Heart right ventricle (tissue), 16 donors: ENCODE measurements around the gene FLRT2. TPM values are rescaled to one million over a fixed set of nuclear protein-coding genes. Genes with fewer than 3 reads are reported as not detected.

ENCODE experiments used
- ATAC-seq, 8 donors: fragments of 200-7000 bp; cut with Tn5 transposase; one replicate each; pipeline ENCODE4 v1.9.1; 2020; ENCODE audit warnings: mild to moderate bottlenecking in 8 of 8, moderate library complexity in 8 of 8, moderate number of reproducible peaks in 1 of 8
- DNase-seq, 2 donors: peaks; one replicate each; pipeline ENCODE4 v3.0.0-alpha.2; 2020
- H3K27ac ChIP-seq, 10 donors: fragments of 200-600 bp; sonication (generic) in 2 of 10; one replicate each; pipeline versions ENCODE4 v1.5.0 to v1.8.0; 2020 to 2022; ENCODE audit warnings: mild to moderate bottlenecking in 3 of 10
- H3K27me3 ChIP-seq, 7 donors: fragments of 200-600 bp; one replicate each; pipeline ENCODE4 v1.8.0; 2021 to 2022; ENCODE audit warnings: mild to moderate bottlenecking in 2 of 7
- H3K36me3 ChIP-seq, 9 donors: fragments of 200-600 bp; sonication (generic) in 1 of 9; one replicate each; pipeline versions ENCODE4 v1.5.0 to v1.8.0; 2020 to 2022; ENCODE audit warnings: mild to moderate bottlenecking in 2 of 9
- H3K4me1 ChIP-seq, 9 donors: fragments of 200-600 bp; sonication (generic) in 1 of 9; one replicate each; pipeline versions ENCODE4 v1.5.0 to v1.8.0; 2020 to 2022; ENCODE audit warnings: mild to moderate bottlenecking in 4 of 9
- H3K4me3 ChIP-seq, 10 donors: fragments of 200-600 bp; sonication (generic) in 2 of 10; one replicate each; pipeline versions ENCODE4 v1.5.0 to v1.8.0; 2020 to 2022; ENCODE audit warnings: mild to moderate bottlenecking in 7 of 10, moderate library complexity in 2 of 10
- H3K9me3 ChIP-seq, 11 donors: fragments of 200-600 bp in 10 of 11; sonication (generic) in 2 of 11; one replicate each; pipeline versions ENCODE4 v1.5.0 to v1.8.0; 2013 to 2022; ENCODE audit warnings: mild to moderate bottlenecking in 2 of 11, control low read depth in 1 of 11, moderate library complexity in 1 of 11
- WGBS, 2 donors: extraction: QIAGEN DNeasy Blood & Tissue Kit; methylation state at CpG; one replicate each; pipeline ENCODE4 v1.1.7; 2013; ENCODE audit warnings: inconsistent platforms in 1 of 2; 5-methylcytosine and 5-hydroxymethylcytosine counted together
- intact Hi-C, 10 donors: fragments of 100-400 bp; cut with DNase I; formaldehyde crosslinking; loops; one replicate each; pipeline versions ENCODE4 v1.11.1 to v1.14.2; 2022
- polyA plus RNA-seq, 2 donors: library from polyadenylated mRNA; stranded (reverse); fragments of 200-250 nt; gene quantifications; one replicate each; pipeline ENCODE4 v1.2.3, GENCODE V29; 2013
- total RNA-seq, 10 donors: library from RNA; stranded (reverse); fragmentation: NEBNext Ultra II Directional in 3 of 10; extraction: Animal tissue kit (Norgen Biotek cat#: 25700) in 3 of 10; gene quantifications; one replicate each; pipeline versions ENCODE4 v1.2.1 to v1.2.4, GENCODE V29; 2021 to 2023
- TF ChIP-seq, protein P1 (sequence below), 9 donors: fragments of 200-600 bp; sonication (generic) in 2 of 9; IDR thresholded peaks; one replicate each; pipeline versions ENCODE4 v1.5.0 to v1.8.0; 2021 to 2022; ENCODE audit warnings: antibody characterized with exemption in 9 of 9, mild to moderate bottlenecking in 5 of 9, moderate library complexity in 1 of 9
- donor health status: Arrhythmogenic right ventricular cardiomyopathy.
- donor health status: ischemic (EF 13 %, LVEDD 7.1; RV severe dilation, severe dysfunction).
- donor health status: healthy with polysubstance abuse.
- donor health status: DM: no; HTN: yes; CAD: no.
- donor health status: DM: no; HTN: no; CAD: no.
- donor health status: ischemic (EF 25% LVEDD 6.9; RV normal size, moderate dysfunction).
- donor health status: ischemic (EF 25% LVEDD 5.7; RV mildly dilated, moderate dysfunction).
- donor health status: healthy.
- donor health status: DM: yes; HTN: yes; CAD: no.
- donor health status: Ischemic cardiomyopathy.
- donor health status: ischemic (EF 35%, LVEDD 5.7; RV mildly dilated, moderate dysfunction).
- donor health status: nonischemic (EF 11% LVEDD 7.7; RV severe dilation, severe dysfunction).
- donor health status: DM: yes; HTN: yes; CAD: no.
- donor health status: PGD.
- donor health status: ischemic (EF 29% LVEDD 5.4; RV normal size, mild dysfunction).
- donor health status: nonischemic (EF 23%, LVEDD 6.1; RV moderate dilation, normal function).

Gene FLRT2
- total and polyA plus RNA-seq, 12 donors = 1.1 to 7.5 (median 3.1) TPM

DNA sequence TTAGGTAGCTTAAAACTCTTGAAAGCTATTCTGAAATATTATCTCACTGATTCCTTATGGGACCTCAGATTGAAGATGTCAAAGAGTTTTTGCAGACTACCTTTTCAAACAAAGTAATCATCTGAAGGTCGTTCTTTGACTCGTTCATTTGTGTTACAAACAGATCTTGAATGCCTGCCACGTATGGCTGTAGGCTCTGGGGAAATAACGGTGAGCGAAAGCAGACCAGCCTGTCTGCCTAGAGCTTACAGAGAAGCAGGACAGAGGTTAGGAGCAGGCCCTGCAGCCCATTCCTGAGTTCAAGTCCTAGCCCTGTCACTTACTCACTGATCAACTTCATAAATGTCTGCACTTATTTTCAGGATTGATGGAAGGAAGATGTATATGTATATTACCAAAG lies 83.6 kb downstream of the FLRT2 start:
- intact Hi-C loops = no loop called here
- DNase-seq (no peak), ATAC-seq (no peak)
- Histone ChIP-seq H3K36me3 (no peaks in the 10 kb centered on the region), H3K27me3 (no peaks in the 10 kb centered on the region), H3K27ac (no peak overlapping the region), H3K4me1 (no peaks in the 10 kb centered on the region), H3K9me3 (no peaks in the 10 kb centered on the region), H3K4me3 (no peak overlapping the region)
- TF ChIP-seq, protein P1, sequence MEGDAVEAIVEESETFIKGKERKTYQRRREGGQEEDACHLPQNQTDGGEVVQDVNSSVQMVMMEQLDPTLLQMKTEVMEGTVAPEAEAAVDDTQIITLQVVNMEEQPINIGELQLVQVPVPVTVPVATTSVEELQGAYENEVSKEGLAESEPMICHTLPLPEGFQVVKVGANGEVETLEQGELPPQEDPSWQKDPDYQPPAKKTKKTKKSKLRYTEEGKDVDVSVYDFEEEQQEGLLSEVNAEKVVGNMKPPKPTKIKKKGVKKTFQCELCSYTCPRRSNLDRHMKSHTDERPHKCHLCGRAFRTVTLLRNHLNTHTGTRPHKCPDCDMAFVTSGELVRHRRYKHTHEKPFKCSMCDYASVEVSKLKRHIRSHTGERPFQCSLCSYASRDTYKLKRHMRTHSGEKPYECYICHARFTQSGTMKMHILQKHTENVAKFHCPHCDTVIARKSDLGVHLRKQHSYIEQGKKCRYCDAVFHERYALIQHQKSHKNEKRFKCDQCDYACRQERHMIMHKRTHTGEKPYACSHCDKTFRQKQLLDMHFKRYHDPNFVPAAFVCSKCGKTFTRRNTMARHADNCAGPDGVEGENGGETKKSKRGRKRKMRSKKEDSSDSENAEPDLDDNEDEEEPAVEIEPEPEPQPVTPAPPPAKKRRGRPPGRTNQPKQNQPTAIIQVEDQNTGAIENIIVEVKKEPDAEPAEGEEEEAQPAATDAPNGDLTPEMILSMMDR (IDR thresholded peaks at IDR 0.05) = no peak
- WGBS, 2 donors = 50 to 56% methylated on average over 5 of the region's 5 CpGs

DNA sequence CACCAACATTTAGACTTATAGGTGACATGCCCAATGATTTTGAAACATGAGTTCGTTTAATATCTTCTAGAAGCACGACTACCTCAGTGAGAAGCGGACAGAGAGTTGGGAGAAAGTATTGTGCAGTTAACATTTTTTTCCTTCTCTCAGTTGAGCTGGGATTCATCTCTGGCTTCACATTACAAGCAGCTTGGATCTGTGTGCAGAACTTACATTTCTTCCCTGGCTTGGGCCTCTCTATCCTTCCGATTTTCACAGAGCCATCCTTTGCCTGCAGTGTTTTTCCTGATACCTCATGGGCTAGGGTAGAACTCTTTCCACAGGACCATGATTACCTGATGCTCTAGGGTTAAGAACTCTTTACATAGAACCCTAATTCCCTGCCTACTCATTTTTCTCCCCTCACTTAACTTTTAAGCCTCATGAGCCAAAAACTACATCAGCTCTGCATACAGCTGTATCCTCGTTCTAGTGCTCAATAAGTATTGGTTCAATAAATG lies 86.5 kb downstream of the FLRT2 start:
- intact Hi-C loops = no loop called here
- H3K27ac ChIP-seq = no peak overlapping the region
- no peak for ATAC-seq
- H3K9me3 ChIP-seq = no peaks in the 10 kb centered on the region
- H3K4me1 ChIP-seq = no peaks in the 10 kb centered on the region
- H3K27me3 ChIP-seq = no peaks in the 10 kb centered on the region
- 84 to 85% methylated on average over 5 of the region's 5 CpGs for WGBS, 2 donors
- TF ChIP-seq, protein P1 (IDR thresholded peaks at IDR 0.05) = no peak
- H3K36me3 ChIP-seq = peaks cover 0 to 5% (median 0%) of the 10 kb centered on the region in 9 donors
- DNase-seq = no peak
- no peak overlapping the region for H3K4me3 ChIP-seq

DNA sequence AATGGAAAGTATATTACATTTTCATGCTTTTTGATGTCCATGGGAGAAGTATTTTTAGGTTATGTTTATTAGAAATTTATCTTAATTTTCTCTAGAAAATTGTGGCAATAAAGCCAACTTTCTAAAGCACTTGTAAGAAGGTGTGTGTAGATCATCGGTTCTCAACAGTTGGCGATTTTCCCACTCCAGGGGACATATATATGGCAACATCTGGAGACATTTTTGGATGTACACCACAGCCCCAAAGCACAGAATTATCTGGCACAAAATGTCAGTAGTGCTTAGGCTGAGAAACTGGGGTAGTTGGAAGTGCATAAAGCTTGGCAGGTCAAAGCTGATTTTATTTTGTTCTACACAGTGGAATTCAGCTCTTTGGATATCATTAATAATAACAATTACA lies 86.9 kb downstream of the FLRT2 start:
- no peak overlapping the region for H3K27ac ChIP-seq
- H3K27me3 ChIP-seq = no peaks in the 10 kb centered on the region
- H3K4me3 ChIP-seq = no peak overlapping the region

DNA sequence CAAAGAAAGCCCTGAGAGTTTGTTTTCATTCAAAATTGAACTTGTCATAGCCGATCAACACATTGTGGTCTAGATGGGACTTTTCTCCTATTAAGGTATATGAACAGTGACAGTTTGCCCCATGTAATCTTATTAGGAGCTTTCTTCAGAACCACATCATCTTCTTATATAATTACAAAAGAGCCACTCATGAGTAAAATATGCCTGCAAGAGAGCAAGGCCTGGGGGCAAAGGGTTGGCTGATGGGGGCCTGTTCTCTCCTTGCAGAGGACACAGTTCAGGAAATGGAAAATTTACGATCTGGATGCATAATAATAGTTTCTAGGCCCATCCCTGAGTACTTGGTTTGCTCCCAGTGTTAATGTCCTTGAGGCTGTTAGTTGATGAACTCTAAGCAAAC lies 87.8 kb downstream of the FLRT2 start:
- TF ChIP-seq, protein P1 (IDR thresholded peaks at IDR 0.05) = no peak
- no peaks in the 10 kb centered on the region for H3K4me1 ChIP-seq
- no peaks in the 10 kb centered on the region for H3K27me3 ChIP-seq
- no peak overlapping the region for H3K27ac ChIP-seq
- no peaks in the 10 kb centered on the region for H3K9me3 ChIP-seq
- H3K36me3 ChIP-seq = peaks cover 0 to 16% (median 0%) of the 10 kb centered on the region in 9 donors
- no peak overlapping the region for H3K4me3 ChIP-seq
- ATAC-seq (no peak), DNase-seq (no peak)
- intact Hi-C loops = no loop called here
- WGBS, 2 donors = 81 to 82% methylated on average over 2 of the region's 2 CpGs

More for the DNA sequence above, 86.9 kb downstream of the FLRT2 start:
- Histone ChIP-seq H3K36me3 (peaks cover 0 to 10% (median 0%) of the 10 kb centered on the region in 9 donors), H3K4me1 (no peaks in the 10 kb centered on the region), H3K9me3 (no peaks in the 10 kb centered on the region)
- DNase-seq = no peak
- TF ChIP-seq, protein P1 (IDR thresholded peaks at IDR 0.05) = no peak
- 87 to 88% methylated on average over 2 of the region's 2 CpGs for WGBS, 2 donors
- no peak for ATAC-seq
- intact Hi-C loops = no loop called here
